NCI-H187 treated with DMSO at 0.1 percent for 48 hours (cell line): Measurements from ENCODE around the gene CCDC142.
"Not testable (repeated sequence)": the region's sequence is repeated elsewhere in the genome, so short reads cannot be mapped to it uniquely, and the experiment has no call there.

ENCODE experiments used
- DNase-seq: peaks from one replicate; lab custom pipeline; 2025; lab: John Stamatoyannopoulos, UW

Gene CCDC142

DNA sequence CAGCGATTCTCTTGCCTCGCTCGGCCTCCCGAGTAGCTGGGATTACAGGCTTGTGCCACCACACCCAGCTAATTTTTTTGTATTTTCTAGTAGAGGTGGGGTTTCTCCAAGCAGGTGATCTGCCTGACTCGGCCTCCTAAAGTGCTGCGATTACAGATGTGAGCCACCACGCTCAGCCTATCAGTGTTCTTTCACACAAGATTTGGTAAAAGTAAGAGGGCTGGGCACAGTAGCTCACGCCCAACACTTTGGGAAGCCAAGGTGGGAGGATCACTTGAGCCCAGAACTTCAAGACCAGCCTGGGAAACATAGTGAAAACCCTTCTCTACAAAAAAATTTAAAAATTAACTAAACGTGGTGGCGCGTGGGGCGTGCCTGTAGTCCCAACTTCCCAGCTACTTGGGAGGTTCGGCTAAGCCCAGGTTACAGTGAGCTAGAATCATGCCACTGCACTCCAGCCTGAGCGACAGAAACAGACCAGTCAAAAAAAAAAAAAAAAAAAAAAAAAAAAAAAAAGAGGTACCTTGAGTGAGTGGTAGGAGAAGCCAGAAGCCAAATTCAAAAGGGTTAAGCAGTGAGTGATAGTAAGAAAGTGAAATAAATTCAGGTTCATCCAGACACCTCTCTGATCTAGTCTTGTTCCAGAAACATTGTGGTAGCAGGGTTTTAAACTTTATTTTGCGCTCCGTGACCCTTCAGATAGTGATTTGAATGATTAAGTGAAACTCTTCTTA lies 11.3 kb downstream of the CCDC142 start:
- DNase-seq, result no peak

DNA sequence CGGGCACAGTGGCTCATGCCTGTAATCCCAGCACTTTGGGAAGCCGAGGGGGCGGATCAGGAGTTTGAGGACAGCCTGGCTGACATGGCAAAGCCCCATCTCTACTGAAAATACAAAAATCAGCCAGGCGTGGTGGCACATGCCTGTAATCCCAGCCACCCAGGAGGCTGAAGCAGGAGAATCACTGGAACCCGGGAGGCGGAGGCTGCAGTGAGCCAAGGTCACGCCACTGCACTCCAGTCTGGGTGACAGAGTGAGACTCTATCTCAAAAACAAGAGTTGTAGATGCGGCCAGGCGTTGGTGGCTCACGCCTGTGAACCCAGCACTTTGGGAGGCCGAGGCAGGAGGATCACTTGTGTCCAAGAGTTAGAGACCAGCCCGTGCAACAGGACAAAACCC lies 12.1 kb downstream of the CCDC142 start:
- not testable (repeated sequence) for DNase-seq

DNA sequence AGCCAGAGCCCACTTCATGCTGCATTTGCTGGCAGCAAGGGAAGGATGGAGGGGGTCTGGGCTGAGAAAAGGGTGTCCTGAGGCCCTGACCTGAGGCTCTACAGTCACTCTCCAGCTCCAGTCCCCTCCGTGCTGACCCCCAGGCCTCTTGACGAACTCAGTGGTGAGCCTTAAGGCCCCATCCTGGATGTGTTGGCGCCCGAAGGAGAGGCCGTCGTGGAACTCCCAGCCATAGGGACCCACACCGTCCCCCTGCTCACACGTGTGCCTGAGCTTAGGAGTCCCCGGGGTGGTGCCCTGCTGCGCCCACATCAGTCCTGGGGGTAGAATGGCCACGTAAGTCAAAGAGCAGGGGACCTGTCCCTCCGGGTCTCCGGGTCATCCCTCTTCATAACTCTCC lies 18.4 kb downstream of the CCDC142 start:
- no peak for DNase-seq

DNA sequence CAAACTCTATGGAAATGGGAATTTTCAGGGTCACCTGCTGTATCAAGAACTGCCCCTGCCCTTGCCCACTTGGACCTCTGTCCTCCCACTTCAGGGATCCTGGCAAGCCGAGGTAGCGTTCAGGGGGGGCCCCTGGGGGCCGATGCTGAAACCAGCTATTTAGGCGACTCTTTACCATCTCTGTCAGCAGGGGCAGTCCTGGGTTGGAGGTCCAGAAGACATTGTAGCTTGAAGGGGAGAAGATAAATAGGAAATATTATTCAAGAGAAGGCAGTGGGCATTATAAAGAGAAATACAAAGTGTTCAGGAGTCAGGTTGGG lies 20.1 kb downstream of the CCDC142 start:
- no peak for DNase-seq

DNA sequence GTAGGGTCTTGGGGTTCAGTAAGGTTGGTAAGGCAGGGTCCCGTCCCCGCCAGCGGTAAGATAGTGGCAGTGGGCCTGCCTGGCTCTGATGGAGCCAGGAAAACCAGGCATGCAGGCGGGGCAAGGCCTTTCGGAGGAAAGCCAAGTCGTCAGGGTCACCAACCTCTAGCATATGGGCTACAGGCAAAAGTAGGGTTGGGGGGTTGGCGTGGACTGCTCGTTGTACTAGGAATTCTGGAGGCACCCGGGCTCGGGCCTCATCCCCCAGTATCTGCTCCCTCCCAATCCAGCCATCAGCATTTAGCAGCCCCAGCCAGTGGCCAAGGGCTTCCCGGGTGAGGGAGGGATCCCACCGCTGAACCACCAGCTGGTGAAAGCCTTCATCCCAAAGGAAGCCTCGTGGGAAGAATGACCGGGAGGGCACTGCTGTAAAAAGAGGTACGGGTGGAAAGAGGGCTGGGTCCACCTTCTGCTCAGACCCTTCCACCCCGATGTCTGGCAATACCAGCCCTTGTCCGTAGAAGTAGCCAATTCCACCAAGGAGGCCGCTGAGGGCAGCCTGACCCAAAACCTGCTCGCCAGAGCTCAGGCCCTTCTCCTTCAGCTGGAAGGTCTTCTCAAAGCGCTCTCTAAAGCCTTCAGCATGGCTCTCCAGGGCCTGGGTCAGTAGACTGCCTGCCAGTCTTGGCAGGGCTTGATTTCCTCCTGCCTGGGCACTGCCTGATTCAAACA lies 20.6 kb downstream of the CCDC142 start:
- DNase-seq, result no peak

DNA sequence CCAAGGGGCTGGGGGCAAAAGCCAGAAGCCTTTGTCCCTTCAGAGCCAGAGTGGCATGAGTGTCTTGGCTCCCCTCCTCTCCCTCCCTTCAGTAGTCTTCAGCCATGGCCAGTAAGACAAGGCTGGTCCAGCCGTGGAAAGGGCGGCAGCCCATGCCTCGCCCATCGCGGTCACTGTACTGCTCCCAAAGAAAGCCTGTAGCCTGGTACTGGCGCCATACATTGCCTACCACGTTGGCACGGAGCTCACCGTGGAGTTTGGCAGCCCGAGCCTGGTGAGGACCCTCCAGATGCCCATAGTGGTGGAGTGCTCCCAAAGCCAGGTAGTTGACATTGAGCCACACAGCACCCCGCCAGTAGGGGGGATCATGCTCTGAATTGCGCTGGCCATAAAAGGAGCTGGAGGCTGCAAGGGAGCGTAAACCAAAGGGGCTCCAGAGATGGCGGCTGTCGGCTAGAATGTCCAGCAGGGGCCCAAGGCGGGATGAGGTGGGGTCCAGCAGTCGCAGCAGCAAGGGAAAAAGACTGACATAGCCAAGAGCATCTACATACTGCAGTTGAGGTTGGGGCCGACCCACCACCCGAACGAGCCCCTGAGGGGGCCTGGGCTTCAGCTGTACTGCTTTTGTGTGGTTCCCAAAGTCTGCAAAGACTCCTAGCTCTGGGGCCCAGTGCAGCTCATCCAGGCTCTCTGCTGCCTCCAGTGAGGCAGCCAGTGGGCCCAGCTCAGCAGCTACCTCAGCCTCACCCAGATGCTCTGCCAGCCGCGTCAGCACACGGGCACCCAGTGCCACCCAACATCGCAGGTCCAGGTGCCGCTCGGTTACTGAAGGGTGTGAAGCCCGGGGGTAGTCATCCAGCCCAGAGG lies 21.4 kb downstream of the CCDC142 start:
- no peak for DNase-seq

DNA sequence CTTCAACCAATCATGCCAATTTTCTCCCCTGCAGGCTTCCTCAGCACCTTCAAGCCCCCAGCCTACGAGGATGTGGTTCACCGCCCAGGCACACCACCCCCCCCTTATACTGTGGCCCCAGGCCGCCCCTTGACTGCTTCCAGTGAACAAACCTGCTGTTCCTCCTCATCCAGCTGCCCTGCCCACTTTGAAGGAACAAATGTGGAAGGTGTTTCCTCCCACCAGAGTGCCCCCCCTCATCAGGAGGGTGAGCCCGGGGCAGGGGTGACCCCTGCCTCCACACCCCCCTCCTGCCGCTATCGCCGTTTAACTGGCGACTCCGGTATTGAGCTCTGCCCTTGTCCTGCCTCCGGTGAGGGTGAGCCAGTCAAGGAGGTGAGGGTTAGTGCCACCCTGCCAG lies 22.6 kb downstream of the CCDC142 start:
- not testable (repeated sequence) for DNase-seq

DNA sequence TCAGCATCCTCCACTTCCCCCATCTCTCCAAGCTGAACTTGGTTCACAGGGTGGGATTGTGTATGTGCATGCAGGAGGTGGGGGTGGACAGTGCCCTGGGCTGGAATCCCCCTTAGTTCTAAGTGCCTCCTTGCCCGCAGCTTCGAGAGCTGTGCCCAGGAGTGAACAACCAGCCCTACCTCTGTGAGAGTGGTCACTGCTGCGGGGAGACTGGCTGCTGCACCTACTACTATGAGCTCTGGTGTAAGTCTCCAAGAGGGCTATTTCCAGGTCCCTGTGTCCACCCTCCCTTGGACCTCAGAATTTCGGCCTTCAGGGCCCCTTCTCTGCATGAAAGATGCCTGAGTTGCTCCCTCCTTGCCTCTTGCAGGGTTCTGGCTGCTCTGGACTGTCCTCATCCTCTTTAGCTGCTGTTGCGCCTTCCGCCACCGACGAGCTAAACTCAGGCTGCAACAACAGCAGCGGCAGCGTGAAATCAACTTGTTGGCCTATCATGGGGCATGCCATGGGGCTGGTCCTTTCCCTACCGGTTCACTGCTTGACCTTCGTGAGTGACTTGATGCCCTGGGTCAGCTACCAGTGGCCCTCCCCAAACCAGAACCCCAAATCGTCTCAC lies 23.2 kb downstream of the CCDC142 start:
- not testable (repeated sequence) for DNase-seq

DNA sequence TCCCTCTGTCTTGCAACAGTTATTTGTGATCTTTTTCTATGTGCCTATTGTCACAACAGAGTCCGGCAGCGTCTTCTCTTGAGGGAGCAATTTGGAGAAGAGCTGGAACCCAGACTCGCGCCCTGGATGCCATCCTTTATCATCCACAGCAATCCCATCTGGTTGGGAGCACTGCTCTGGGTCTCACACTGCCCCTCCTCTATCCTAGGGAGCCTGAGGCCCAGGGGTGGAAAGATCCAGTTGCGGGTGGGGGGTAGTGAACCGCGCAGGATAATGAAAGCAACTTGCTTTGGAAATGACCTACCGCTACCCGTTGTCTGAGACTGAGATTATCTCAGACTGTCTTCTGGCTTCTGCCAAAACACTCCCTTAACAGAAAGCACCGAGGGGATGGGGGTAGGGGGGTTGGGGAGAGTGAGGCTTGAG lies 23.8 kb downstream of the CCDC142 start:
- DNase-seq, result no peak

DNA sequence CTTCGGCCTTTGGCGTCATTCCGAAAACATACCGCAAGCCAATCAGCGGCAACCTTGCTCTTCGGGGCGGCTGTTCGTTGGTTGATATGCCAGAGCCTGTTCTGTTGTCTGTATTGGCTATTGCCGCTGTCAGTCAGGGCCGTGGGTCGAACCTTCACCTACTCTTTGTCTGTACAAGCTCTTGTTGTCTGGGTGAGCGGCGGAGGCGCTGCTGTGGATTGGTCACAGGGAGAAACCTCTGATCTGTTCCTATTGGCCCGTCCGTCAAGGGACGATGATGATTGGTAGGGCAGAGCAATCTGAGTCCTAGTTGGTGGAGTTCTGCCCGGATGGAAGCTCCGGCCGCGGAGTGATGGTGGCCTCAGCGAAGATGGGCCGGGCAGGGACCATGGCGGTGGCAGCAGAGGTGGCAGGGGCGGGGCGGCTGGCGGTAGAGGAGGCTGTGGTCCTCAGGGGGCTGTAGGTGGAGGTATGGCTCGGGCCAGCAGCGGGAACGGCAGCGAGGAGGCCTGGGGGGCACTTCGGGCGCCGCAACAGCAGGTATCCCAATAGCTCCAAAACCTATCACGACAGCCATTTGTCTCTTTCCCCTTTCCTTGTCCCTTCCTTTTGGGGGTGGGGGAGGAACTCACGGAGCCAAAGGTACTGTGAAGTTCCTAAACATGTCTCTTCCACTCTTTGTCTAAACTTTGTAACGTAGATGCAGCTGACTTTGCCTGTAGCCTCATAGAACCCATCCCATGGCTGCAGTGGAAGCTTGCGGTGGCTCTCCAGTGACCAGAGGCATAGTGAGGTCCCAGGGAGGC lies 24.5 kb downstream of the CCDC142 start, which contains the start of gene WBP1:
WBP1 (plus strand) TSS at position 307 of the 806 bp plus-strand sequence; CDS start at position 472, 165 bp downstream.
- DNase-seq, result peak; percentile 93

DNA sequence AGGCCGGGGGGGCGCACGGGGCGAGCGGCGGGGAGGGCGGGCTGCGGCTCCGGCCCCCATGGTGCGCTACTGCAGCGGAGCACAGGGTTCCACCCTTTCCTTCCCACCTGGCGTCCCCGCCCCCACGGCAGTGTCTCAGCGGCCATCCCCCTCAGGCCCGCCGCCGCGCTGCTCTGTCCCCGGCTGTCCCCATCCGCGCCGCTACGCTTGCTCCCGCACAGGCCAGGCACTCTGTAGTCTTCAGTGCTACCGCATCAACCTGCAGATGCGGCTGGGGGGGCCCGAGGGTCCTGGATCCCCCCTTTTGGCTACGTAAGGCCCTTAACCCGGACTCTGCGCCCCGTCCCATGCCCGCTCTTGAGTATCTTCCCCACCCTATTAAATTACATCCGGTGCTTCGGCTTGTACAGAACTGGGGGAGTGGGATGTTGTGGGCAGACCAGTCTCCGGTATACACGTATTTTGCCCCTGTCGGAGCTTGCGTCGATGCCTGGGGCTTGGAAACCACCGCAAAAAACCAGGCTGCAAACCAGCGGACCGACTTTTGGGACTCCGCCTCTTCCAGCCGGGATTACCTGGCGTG lies 25.2 kb downstream of the CCDC142 start:
- DNase-seq, result no peak

DNA sequence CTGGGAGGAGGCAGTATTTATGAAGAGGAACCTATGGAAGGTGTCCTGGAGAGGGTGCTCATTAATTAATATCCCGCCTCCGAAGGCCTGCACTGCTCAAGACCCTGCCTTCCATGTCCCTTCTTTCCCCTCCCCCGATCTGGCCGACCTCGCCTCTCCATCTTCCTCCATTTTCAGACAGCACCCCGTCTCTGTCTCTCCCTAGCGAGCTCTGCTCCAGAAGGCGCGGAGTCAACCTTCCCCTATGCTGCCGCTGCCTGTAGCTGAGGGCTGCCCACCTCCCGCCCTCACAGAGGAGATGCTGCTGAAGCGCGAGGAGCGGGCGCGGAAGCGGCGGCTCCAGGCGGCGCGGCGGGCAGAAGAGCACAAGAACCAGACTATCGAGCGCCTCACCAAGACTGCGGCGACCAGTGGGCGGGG lies 25.7 kb downstream of the CCDC142 start:
- no peak for DNase-seq

DNA sequence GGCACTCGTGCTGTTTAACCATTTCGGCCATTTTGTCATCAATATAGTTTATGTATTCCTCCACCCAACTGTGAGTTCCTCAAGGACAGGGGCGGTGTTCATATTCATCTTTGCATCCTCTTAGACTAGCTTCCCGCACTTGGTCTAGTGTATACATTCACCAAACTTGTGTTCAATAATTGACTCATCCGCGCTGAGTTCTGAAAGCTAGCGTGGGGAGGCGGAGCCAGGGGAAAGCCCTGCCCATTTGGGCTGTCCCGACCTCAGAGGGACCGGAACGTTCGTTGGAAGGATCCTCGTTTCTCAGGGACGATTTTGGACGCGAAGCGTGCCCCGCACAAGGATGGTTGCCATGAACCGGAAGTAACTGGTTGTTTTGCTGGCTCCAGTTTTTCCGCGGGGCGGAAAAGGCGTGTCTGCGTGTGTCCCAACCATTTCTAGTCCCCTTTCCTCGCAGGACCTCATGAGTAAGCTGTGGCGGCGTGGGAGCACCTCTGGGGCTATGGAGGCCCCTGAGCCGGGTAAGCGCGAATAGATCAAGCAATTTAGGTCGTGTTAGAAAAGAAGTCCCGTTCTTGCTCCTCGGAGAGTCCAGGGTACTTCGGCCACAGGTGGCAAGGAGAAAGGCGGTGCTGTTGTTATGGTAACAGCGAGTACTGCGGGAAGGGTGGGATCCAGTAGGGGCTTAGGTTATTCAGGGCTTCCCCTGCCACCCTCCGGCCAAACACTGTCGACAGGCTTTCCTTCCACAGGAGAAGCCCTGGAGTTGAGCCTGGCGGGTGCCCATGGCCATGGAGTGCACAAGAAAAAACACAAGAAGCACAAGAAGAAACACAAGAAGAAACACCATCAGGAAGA lies 27.9 kb downstream of the CCDC142 start, which contains the start of gene INO80B:
INO80B (plus strand) TSS at position 434 of the 858 bp plus-strand sequence; CDS start at position 464, 30 bp downstream.
- peak; percentile 62 for DNase-seq

DNA sequence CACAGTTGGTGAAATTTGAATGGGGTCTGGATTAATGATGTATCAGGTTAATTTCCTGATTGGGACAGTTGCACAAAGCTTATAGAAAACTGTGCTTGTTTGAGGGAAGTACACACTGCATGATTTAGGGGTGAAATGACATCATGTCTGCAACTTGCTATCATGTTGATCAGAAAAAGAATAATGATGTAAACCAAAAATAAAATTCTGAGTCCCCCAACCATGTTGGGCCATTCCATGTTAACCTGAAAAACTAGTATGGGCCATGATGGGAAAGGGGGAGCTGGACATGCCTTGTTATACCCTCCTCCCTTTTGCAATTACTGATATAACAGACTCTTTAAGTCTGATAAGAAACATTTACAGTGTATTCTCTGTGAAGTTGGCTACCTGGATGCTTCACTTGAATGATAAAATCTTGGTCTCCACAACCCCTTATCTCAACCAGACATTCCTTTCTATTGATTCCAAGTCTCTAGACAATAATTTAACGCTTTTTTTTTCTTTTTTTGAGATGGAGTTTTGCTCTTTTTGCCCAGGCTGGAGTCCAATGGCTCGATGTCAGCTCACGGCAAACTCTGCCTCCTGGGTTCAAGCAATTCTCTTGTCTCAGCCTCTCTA lies 32.1 kb downstream of the CCDC142 start:
- no peak for DNase-seq

DNA sequence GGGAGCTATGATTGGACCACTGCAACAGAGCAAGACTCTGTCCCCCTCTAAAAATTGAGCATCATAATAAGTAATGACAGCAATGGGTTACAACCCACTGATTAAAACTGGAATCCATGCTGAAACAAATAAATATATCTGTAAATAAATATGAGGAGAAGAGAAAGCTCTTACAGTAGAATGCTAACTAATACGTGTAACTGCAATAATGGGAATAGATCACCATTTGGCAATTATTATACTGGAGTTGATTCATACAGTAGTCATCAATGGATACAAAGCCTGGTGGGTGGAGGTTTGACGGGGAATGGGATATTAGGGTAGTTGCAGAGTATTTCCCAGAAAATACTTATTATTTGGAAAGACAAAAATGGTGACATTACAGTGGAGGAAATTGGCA lies 34.0 kb downstream of the CCDC142 start:
- DNase-seq, result no peak

DNA sequence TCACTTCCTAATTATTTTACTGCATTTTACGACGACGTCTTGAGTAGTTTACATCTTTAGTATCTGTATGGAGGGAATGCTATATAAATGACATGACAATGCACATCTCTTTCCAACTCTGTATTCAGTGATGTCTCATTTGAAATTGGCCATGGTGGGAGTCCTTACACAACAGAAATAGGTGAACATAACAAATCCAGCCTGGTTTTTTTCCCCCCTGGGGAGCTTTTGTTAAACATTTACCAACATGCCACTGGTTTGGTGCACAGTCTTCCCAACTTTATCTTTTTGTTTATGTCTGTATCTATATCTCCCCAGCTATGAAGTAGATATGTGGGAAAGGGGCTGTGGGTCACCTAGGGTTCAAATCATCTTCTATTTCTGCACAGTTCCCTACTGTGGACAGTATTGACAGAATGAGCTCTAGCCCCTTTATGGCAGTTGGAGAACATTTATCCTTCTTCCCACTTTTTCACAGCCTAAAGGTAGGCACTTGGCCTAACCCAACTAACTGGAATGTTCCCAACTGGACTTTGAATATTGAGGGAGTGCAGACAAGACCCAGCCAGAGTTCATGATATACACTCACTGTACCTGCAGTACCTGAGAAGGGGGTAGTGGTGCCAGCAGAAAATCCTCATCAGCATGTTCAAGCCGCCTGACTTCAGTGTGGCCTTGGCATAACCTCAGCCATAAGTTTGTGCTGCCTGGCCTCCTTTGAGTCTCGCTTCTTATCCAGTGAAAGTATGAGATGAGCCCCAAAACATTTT lies 35.4 kb downstream of the CCDC142 start:
- DNase-seq, result no peak

DNA sequence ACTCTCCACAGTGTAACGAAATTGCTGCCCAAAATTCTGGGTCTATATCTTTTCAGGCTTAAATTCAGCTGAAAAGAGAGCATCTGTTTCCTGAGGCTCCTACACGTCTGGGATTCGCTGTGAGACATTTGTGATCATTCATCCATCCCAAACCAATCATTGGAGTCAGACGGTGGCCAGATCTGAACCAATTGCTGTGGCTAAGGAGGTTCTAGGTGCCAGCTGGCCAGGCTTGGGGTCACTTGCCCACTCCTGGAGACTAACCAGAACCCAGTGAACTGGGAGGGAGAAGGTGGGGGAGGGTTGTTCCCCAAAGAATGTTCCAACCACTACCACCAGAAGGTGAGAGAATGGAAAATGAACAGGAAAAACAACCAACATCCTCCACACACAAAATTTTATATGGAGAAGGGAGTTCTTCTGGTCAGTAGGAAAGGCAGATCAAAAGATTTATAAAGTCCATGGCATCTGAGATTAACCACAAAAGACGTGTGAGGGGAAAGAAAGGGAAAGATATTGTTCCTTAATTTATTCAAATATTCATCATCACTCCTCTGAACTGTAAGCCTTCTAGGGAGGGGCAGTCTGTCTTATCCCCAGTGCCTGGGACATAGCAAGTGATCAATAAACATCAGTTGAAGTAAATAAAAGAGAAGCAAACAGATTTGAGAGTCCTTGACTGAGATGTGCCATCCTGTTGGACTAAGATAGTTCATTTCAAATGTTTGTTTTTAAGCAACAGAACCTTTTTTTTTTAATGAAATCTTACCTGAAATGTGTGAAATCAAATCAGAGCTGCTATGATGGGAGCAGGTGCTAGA lies 38.1 kb downstream of the CCDC142 start:
- DNase-seq, result no peak
